ENCODE results near the gene SIRPB2.

Gene SIRPB2

GRCh38 chr20:1426231-1426849 lies 64.9 kb downstream of the SIRPB2 start:
- Histone ChIP-seq H3K27ac (no peak overlapping the region), H3K4me3 (no peak overlapping the region)
- no peak for TF ChIP-seq CTCF (IDR thresholded peaks at IDR 0.05)
- no peak for DNase-seq (ENCODE audit: low spot score)
